ENCODE data around the gene RHAG. TPM values are rescaled to one million over a fixed set of nuclear protein-coding genes. Genes with fewer than 3 reads are reported as not detected.

RHAG gene
- total RNA-seq (not detected), polyA plus RNA-seq (not detected)

DNA sequence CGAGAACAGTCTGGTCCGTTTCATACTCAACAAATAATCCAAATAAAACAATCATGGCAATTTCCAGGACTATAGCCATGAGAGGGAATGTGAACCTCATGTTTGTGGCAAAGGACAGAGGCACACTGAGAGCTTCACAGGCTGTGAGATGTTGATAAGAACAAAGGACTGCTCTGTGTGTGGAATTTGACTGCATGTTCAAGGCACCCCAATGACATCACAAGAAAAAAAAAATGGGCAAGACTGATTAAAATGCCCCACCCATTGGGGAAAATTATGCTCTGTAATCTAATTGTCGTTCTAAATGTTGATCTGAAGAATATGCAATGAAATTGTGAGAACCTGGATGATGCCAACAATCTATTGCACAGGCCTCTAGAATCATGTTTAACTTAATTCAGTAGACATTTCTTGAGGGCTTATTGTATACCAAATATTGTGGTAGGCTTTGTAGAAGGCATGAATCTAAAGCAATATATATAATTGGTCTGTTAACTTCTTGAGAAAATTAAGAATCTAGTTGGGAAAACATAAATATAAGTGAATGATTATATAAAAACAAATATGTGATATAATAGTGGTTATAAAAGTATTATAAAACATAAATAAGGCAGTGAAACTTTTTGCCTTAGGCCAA is at the start of gene RHAG:
RHAG (minus strand) TSS at position 127 of the 637 bp plus-strand sequence; CDS start at position 100, 27 bp downstream.
- ChIA-PET POLR2A (ENCODE audit: partially characterized antibody) (no interaction called here), CTCF (ENCODE audit: partially characterized antibody) (no interaction called here)
- Histone ChIP-seq H3K27me3 (ENCODE audit: insufficient read depth, low read length) (no peaks in the 10 kb centered on the region), H3K9me3 (ENCODE audit: control insufficient read depth in 1 of 2, low read length in 2 of 2) (no peaks in the 10 kb centered on the region), H3K4me1 (ENCODE audit: insufficient read depth, low read length) (no peaks in the 10 kb centered on the region), H3K27ac (ENCODE audit: low read depth, low read length) (no peak within 1 kb of the TSS), H3K36me3 (ENCODE audit: insufficient read depth, low read length) (no peaks in the 10 kb centered on the region), H3K4me3 (ENCODE audit: low read length in 2 of 2) (no peak within 1 kb of the TSS)
- intact Hi-C loops (cut with micrococcal nuclease), result no loop called here
- no peaks in the 10 kb centered on the region for H3K4me1 Mint-ChIP-seq
- H3K27ac Mint-ChIP-seq, result no peak within 1 kb of the TSS
- H3K9me3 Mint-ChIP-seq, result no peaks in the 10 kb centered on the region
- no peak within 1 kb of the TSS for H3K4me3 Mint-ChIP-seq
- no peak for DNase-seq
- no peaks in the 10 kb centered on the region for H3K36me3 Mint-ChIP-seq
- no peaks in the 10 kb centered on the region for H3K27me3 Mint-ChIP-seq

DNA sequence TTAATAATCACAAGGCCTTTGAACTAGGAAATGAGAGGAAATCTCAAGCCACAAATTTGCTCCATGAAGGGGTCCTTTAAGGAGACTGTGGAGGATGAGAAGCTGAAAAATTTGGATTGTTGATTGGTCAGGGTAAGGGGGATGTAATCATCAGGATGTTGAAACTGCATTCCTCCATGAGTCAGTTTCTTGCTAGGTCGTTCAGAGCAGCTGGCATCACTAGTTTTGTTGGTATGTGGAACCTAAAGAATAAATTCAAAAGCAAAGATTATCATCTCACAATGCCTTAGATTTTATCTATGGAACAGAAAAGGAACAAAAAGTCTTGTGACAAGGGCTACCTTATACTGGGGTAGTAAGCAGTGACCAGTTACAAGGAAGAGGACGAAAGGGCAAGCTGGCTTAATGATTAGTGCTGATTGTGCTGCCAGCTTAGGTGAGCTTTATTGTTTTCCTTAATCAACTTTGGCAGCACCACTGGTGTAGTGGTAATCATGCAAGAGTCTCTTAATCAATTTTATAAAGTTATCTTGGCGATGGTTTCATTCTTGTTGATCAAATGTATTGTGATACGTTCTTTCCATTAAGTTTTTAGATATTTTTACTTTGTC is 40.1 kb upstream of the RHAG start:
- Histone ChIP-seq H3K4me1 (ENCODE audit: insufficient read depth, low read length) (no peaks in the 10 kb centered on the region), H3K27me3 (ENCODE audit: insufficient read depth, low read length) (no peaks in the 10 kb centered on the region), H3K4me3 (ENCODE audit: low read length in 2 of 2) (no peak overlapping the region), H3K36me3 (ENCODE audit: insufficient read depth, low read length) (no peaks in the 10 kb centered on the region), H3K27ac (ENCODE audit: low read depth, low read length) (no peak overlapping the region), H3K9me3 (ENCODE audit: control insufficient read depth in 1 of 2, low read length in 2 of 2) (no peaks in the 10 kb centered on the region)
- Mint-ChIP-seq H3K4me1 (no peaks in the 10 kb centered on the region), H3K27ac (no peak overlapping the region), H3K9me3 (peaks cover 0 to 8% (median 2%) of the 10 kb centered on the region in 8 donors), H3K4me3 (no peak overlapping the region), H3K36me3 (no peaks in the 10 kb centered on the region), H3K27me3 (no peaks in the 10 kb centered on the region)
- no peak for DNase-seq
- ChIA-PET POLR2A (ENCODE audit: partially characterized antibody) (no interaction called here), CTCF (ENCODE audit: partially characterized antibody) (no interaction called here)
- intact Hi-C loops (cut with micrococcal nuclease), result no loop called here

DNA sequence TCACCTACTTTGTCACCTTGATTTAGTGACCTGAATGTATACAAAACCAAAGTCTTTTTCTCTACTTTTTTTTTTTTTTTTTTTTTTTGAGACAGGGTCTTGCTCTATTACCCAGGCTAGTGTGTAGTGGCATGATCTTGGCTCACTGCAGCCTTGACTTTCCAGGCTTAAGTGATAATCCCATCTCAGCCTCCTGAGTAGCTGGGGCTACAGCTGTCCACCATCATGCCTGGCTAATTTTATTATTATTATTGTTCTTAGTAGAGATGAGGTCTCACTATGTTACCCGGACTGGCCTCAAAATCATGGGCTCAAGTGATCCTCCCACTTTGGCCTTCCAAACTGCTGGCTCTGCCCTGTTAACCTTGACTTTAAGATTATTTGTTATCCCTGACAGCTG is 39.2 kb upstream of the RHAG start:
- Mint-ChIP-seq H3K4me3 (no peak overlapping the region), H3K27me3 (no peaks in the 10 kb centered on the region), H3K27ac (no peak overlapping the region), H3K36me3 (no peaks in the 10 kb centered on the region), H3K9me3 (peaks cover 0 to 12% (median 5%) of the 10 kb centered on the region in 8 donors), H3K4me1 (no peaks in the 10 kb centered on the region)
- no peaks in the 10 kb centered on the region for H3K36me3 ChIP-seq (ENCODE audit: insufficient read depth, low read length)
- no peaks in the 10 kb centered on the region for H3K4me1 ChIP-seq (ENCODE audit: insufficient read depth, low read length)
- ChIA-PET CTCF (ENCODE audit: partially characterized antibody) (no interaction called here), POLR2A (ENCODE audit: partially characterized antibody) (no interaction called here)
- H3K27me3 ChIP-seq (ENCODE audit: insufficient read depth, low read length), result no peaks in the 10 kb centered on the region
- no peak for DNase-seq
- H3K9me3 ChIP-seq (ENCODE audit: control insufficient read depth in 1 of 2, low read length in 2 of 2), result no peaks in the 10 kb centered on the region
- intact Hi-C loops (cut with micrococcal nuclease), result no loop called here
- H3K27ac ChIP-seq (ENCODE audit: low read depth, low read length), result no peak overlapping the region
- no peak overlapping the region for H3K4me3 ChIP-seq (ENCODE audit: low read length in 2 of 2)

DNA sequence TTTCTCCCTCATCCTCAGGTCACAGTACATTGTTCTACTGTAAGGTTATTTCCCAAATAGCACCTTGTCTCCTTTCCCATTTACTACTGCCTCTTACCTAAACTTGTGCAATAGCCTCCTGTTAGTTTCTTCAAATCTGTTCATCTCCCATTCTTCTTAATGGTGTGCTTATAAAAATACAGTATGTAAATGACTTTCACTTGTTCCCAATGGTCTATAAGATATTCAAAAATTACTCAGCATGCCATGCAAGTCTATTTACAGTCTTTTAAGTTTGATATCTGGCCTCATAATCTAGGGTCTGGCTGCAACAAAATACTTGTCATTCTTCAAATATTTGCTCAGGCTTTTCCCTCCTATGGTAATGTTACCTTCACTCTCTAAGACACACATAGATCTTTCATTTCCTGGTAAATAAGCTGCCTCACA is 31.5 kb upstream of the RHAG start:
- Histone ChIP-seq H3K9me3 (ENCODE audit: control insufficient read depth in 1 of 2, low read length in 2 of 2) (no peaks in the 10 kb centered on the region), H3K4me1 (ENCODE audit: insufficient read depth, low read length) (no peaks in the 10 kb centered on the region), H3K4me3 (ENCODE audit: low read length in 2 of 2) (no peak overlapping the region), H3K27me3 (ENCODE audit: insufficient read depth, low read length) (no peaks in the 10 kb centered on the region), H3K27ac (ENCODE audit: low read depth, low read length) (no peak overlapping the region), H3K36me3 (ENCODE audit: insufficient read depth, low read length) (no peaks in the 10 kb centered on the region)
- H3K27ac Mint-ChIP-seq, result no peak overlapping the region
- no peak for DNase-seq
- no peaks in the 10 kb centered on the region for H3K4me1 Mint-ChIP-seq
- POLR2A ChIA-PET (ENCODE audit: partially characterized antibody), result no interaction called here
- no peaks in the 10 kb centered on the region for H3K27me3 Mint-ChIP-seq
- intact Hi-C loops (cut with micrococcal nuclease), result no loop called here
- H3K4me3 Mint-ChIP-seq, result no peak overlapping the region
- CTCF ChIA-PET (ENCODE audit: partially characterized antibody), result no interaction called here
- peaks cover 0 to 9% (median 4%) of the 10 kb centered on the region in 8 donors for H3K9me3 Mint-ChIP-seq
- H3K36me3 Mint-ChIP-seq, result no peaks in the 10 kb centered on the region

DNA sequence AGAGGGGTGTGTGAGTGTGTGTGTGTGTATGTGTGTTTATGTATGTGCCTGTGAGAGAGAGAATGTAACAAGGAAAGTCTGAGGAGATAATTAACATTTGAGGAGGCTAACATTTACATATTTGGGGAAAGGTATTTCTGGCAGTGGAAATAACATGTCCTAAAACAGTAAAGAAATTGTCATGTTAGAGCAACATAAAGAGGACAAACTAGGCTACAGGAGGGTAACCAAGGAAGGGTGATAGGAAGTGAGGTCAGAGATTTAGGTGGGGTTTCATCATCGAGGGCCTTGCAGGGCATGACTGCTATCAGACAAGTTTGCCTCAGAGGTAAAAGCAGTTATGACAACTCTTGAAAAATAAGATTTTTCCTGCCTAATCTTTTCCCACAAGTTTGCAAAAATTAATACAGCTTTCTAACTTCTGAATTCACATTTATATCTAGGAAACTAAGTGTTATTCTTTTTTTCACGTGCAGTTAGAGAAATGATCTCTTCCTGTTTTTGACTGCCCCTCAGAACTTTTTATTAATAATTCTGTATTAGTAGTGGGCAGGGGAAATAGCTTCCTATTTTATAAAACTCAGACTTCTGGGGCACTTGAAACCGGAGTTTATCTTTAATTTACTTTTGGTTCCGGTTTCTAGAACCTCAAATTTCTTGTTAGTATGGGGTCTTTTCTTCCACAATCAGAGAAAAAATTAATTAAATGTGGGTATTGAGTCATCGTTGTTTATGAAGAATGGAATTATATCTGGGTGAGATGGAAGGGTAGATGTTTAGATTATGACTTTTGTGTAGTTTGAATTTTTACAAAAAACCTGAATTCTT is 30.5 kb upstream of the RHAG start:
- no peak overlapping the region for H3K4me3 Mint-ChIP-seq
- no peaks in the 10 kb centered on the region for H3K4me1 Mint-ChIP-seq
- intact Hi-C loops (cut with micrococcal nuclease), result no loop called here
- CTCF ChIA-PET (ENCODE audit: partially characterized antibody), result no interaction called here
- Histone ChIP-seq H3K36me3 (ENCODE audit: insufficient read depth, low read length) (no peaks in the 10 kb centered on the region), H3K27me3 (ENCODE audit: insufficient read depth, low read length) (no peaks in the 10 kb centered on the region), H3K27ac (ENCODE audit: low read depth, low read length) (no peak overlapping the region), H3K4me3 (ENCODE audit: low read length in 2 of 2) (no peak overlapping the region), H3K4me1 (ENCODE audit: insufficient read depth, low read length) (no peaks in the 10 kb centered on the region), H3K9me3 (ENCODE audit: control insufficient read depth in 1 of 2, low read length in 2 of 2) (no peaks in the 10 kb centered on the region)
- peaks cover 0 to 9% (median 3%) of the 10 kb centered on the region in 8 donors for H3K9me3 Mint-ChIP-seq
- H3K27ac Mint-ChIP-seq, result no peak overlapping the region
- no peaks in the 10 kb centered on the region for H3K27me3 Mint-ChIP-seq
- POLR2A ChIA-PET (ENCODE audit: partially characterized antibody), result no interaction called here
- no peaks in the 10 kb centered on the region for H3K36me3 Mint-ChIP-seq
- DNase-seq, result no peak

DNA sequence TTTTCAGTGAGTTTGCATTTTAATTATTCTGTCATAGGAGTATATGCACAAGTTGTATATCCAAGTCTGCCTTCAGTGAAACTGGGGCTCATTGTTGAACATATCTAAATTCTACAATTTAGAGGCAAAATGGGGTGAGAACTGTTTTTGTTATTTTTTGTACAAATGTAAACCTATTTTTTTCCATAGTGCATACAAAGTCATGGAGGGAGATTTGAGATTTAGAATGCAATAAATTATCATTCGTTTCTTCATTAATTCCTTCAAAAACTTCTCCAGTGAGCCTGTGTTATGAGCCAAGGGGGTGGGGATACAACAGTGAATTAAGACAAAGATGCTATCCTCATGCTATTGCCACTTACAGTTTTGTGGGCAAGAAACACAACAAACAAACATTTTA is 29.8 kb upstream of the RHAG start:
- ChIA-PET POLR2A (ENCODE audit: partially characterized antibody) (no interaction called here), CTCF (ENCODE audit: partially characterized antibody) (no interaction called here)
- H3K36me3 ChIP-seq (ENCODE audit: insufficient read depth, low read length), result no peaks in the 10 kb centered on the region
- Mint-ChIP-seq H3K9me3 (peaks cover 0 to 3% (median 2%) of the 10 kb centered on the region in 8 donors), H3K36me3 (no peaks in the 10 kb centered on the region), H3K4me3 (no peak overlapping the region), H3K27me3 (no peaks in the 10 kb centered on the region), H3K27ac (no peak overlapping the region), H3K4me1 (no peaks in the 10 kb centered on the region)
- intact Hi-C loops (cut with micrococcal nuclease), result no loop called here
- no peak for DNase-seq
- no peak overlapping the region for H3K27ac ChIP-seq (ENCODE audit: low read depth, low read length)
- H3K4me1 ChIP-seq (ENCODE audit: insufficient read depth, low read length), result no peaks in the 10 kb centered on the region
- no peaks in the 10 kb centered on the region for H3K9me3 ChIP-seq (ENCODE audit: control insufficient read depth in 1 of 2, low read length in 2 of 2)
- H3K27me3 ChIP-seq (ENCODE audit: insufficient read depth, low read length), result no peaks in the 10 kb centered on the region
- H3K4me3 ChIP-seq (ENCODE audit: low read length in 2 of 2), result no peak overlapping the region

DNA sequence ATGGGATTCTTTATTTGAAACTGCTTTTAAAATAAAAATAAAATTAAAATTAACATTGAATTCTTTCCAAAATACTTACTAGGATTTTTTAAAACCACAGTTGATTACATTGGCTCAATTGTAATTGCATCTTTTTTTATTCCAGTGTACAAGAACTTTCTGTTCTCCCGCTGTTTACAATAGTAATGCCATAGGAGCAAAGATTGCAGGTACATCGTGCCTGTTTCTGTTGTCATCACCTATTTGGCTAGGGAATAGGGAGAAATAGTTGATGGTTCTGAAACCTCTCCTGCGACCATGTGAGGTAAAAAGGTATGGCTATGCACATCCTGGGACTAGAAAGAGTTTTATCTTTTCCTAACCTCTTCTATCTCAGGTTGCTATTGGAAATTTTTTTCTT is 28.2 kb upstream of the RHAG start:
- Mint-ChIP-seq H3K4me1 (no peaks in the 10 kb centered on the region), H3K9me3 (peaks cover 0 to 3% (median 0%) of the 10 kb centered on the region in 8 donors), H3K27ac (no peak overlapping the region), H3K27me3 (no peaks in the 10 kb centered on the region), H3K4me3 (no peak overlapping the region), H3K36me3 (no peaks in the 10 kb centered on the region)
- H3K27ac ChIP-seq (ENCODE audit: low read depth, low read length), result no peak overlapping the region
- no peaks in the 10 kb centered on the region for H3K27me3 ChIP-seq (ENCODE audit: insufficient read depth, low read length)
- no peak overlapping the region for H3K4me3 ChIP-seq (ENCODE audit: low read length in 2 of 2)
- intact Hi-C loops (cut with micrococcal nuclease), result no loop called here
- H3K4me1 ChIP-seq (ENCODE audit: insufficient read depth, low read length), result no peaks in the 10 kb centered on the region
- no peak for DNase-seq
- ChIA-PET POLR2A (ENCODE audit: partially characterized antibody) (no interaction called here), CTCF (ENCODE audit: partially characterized antibody) (no interaction called here)
- H3K36me3 ChIP-seq (ENCODE audit: insufficient read depth, low read length), result no peaks in the 10 kb centered on the region
- no peaks in the 10 kb centered on the region for H3K9me3 ChIP-seq (ENCODE audit: control insufficient read depth in 1 of 2, low read length in 2 of 2)
